GM23338 (cell line): ENCODE results near the gene TMCC1. TPM values are rescaled to one million over a fixed set of nuclear protein-coding genes. Genes with fewer than 3 reads are reported as not detected.
A peak's percentile ranks its signal among the peaks of the same experiment; 100 is the strongest.

Source experiments
- ATAC-seq: fragments of 200-7000 bp; cut with Tn5 transposase; 3 replicates; pipeline ENCODE4 v1.9.1; 2020
- DNase-seq: peaks from one replicate; pipeline ENCODE4 v3.0.0-alpha.2; 2015; ENCODE audit warnings: low spot score
- H2AFZ ChIP-seq: fragments of 200-600 bp; sonication (generic); 2 replicates; pipeline ENCODE4 v1.8.0; 2016; ENCODE audit warnings: antibody characterized with exemption, mild to moderate bottlenecking, moderate library complexity
- H3F3A ChIP-seq: fragments of 200-600 bp; sonication (generic); replicated peaks from 2 replicates; pipeline ENCODE4 v1.8.0; 2017; ENCODE audit warnings: antibody characterized with exemption, mixed run types, low read depth
- H3K27ac ChIP-seq: fragments of 200-600 bp; sonication (generic); 2 replicates; pipeline ENCODE4 v1.6.1; 2016; ENCODE audit warnings: low read depth
- H3K27me3 ChIP-seq: fragments of 200-600 bp; sonication (generic); 2 replicates; pipeline ENCODE4 v1.8.0; 2016; ENCODE audit warnings: mild to moderate bottlenecking, mixed run types, moderate library complexity; ENCODE audit not compliant: insufficient read depth
- H3K36me3 ChIP-seq: fragments of 200-600 bp; sonication (generic); 2 replicates; pipeline ENCODE4 v1.8.0; 2016; ENCODE audit warnings: mild to moderate bottlenecking; ENCODE audit not compliant: insufficient read depth
- H3K4me1 ChIP-seq: fragments of 200-600 bp; sonication (generic); 2 replicates; pipeline ENCODE4 v1.8.0; 2016; ENCODE audit warnings: mild to moderate bottlenecking, moderate library complexity; ENCODE audit not compliant: insufficient read depth
- H3K4me2 ChIP-seq: fragments of 200-600 bp; sonication (generic); 2 replicates; pipeline ENCODE4 v1.7.1; 2017; ENCODE audit warnings: mixed run types
- H3K4me3 ChIP-seq: fragments of 200-600 bp; sonication (generic); 2 replicates; pipeline ENCODE4 v1.6.1; 2016; ENCODE audit warnings: mixed run types
- H3K79me2 ChIP-seq: fragments of 200-600 bp; sonication (generic); replicated peaks from 2 replicates; pipeline ENCODE4 v1.8.0; 2017; ENCODE audit warnings: mild to moderate bottlenecking; ENCODE audit not compliant: insufficient read depth
- H3K9me2 ChIP-seq: fragments of 200-600 bp; sonication (generic); 2 replicates; pipeline ENCODE4 v1.8.0; 2017; ENCODE audit not compliant: insufficient read depth
- H4K20me1 ChIP-seq: fragments of 200-600 bp; sonication (generic); replicated peaks from 2 replicates; pipeline ENCODE4 v1.8.0; 2017; ENCODE audit warnings: mild to moderate bottlenecking; ENCODE audit not compliant: insufficient read depth
- H3K27ac Mint-ChIP-seq: 2 replicates; pipeline ENCODE4 v1.8.0; 2020; ENCODE audit warnings: inconsistent platforms, mild to moderate bottlenecking, moderate library complexity, mixed read lengths
- H3K27me3 Mint-ChIP-seq: 3 replicates; pipeline ENCODE4 v1.8.0; 2022; ENCODE audit warnings: low read depth, mild to moderate bottlenecking, moderate library complexity, mixed read lengths, inconsistent platforms; ENCODE audit not compliant: insufficient read depth, poor library complexity
- H3K36me3 Mint-ChIP-seq: 3 replicates; pipeline ENCODE4 v1.8.0; 2021; ENCODE audit warnings: low read depth, mild to moderate bottlenecking, inconsistent platforms, moderate library complexity, mixed read lengths
- H3K4me1 Mint-ChIP-seq: 3 replicates; pipeline ENCODE4 v1.8.0; 2020; ENCODE audit warnings: mild to moderate bottlenecking, inconsistent platforms, mixed read lengths
- H3K4me3 Mint-ChIP-seq: 3 replicates; pipeline ENCODE4 v1.8.0; 2021; ENCODE audit warnings: moderate library complexity, mild to moderate bottlenecking, inconsistent platforms, mixed read lengths
- H3K9me3 Mint-ChIP-seq: 3 replicates; pipeline ENCODE4 v1.8.0; 2020; ENCODE audit warnings: moderate library complexity, mild to moderate bottlenecking, inconsistent platforms, mixed read lengths
- CREB1 ChIP-seq: fragments of 250-450 bp; sonication (Bioruptor Pico); IDR thresholded peaks from 2 replicates; pipeline ENCODE4 v1.5.0; 2020; ENCODE audit warnings: low read depth, mild to moderate bottlenecking, moderate library complexity
- CTCF ChIP-seq, 2 experiments: fragments of 200-600 bp in 1 of 2; sonication (generic) in 1 of 2; conservative IDR thresholded peaks; 2 replicates each; pipeline versions ENCODE4 v1.5.1 to v1.6.1; 2016 to 2017; ENCODE audit warnings: antibody characterized with exemption in 2 of 2, low read depth in 2 of 2, mild to moderate bottlenecking in 2 of 2, moderate library complexity in 1 of 2
- ETS1 ChIP-seq: IDR thresholded peaks from 2 replicates; pipeline ENCODE4 v1.6.1; 2016; ENCODE audit warnings: antibody characterized with exemption
- EZH2 ChIP-seq: fragments of 200-600 bp; sonication (generic); IDR thresholded peaks from one replicate; pipeline ENCODE4 v1.8.0; 2017; ENCODE audit warnings: antibody characterized with exemption, mild to moderate bottlenecking, low read depth; ENCODE audit not compliant: unreplicated experiment
- EZH2phosphoT487 ChIP-seq: fragments of 200-600 bp; sonication (generic); IDR thresholded peaks from one replicate; pipeline ENCODE4 v1.8.1; 2018; ENCODE audit warnings: antibody characterized with exemption; ENCODE audit not compliant: unreplicated experiment
- NANOG ChIP-seq: IDR thresholded peaks from 2 replicates; pipeline ENCODE4 v1.6.1; 2016; ENCODE audit warnings: antibody characterized with exemption, borderline replicate concordance
- POLR2AphosphoS5 ChIP-seq: IDR thresholded peaks from 2 replicates; pipeline ENCODE4 v1.6.1; 2016; ENCODE audit warnings: antibody characterized with exemption, low read depth
- REST ChIP-seq: IDR thresholded peaks from one replicate; pipeline ENCODE4 v1.6.1; 2018; ENCODE audit warnings: antibody characterized with exemption; ENCODE audit not compliant: unreplicated experiment
- ZNF114 ChIP-seq: fragments of 250-450 bp; sonication (Bioruptor Pico); IDR thresholded peaks from 2 replicates; pipeline ENCODE4 v1.5.0; 2020; ENCODE audit warnings: mild to moderate bottlenecking, moderate library complexity
- ZNF331 ChIP-seq: fragments of 250-450 bp; sonication (Bioruptor Pico); IDR thresholded peaks from 2 replicates; pipeline ENCODE4 v1.5.0; 2020; ENCODE audit warnings: low read depth, mild to moderate bottlenecking, moderate library complexity
- ZNF462 ChIP-seq: fragments of 250-450 bp; sonication (Bioruptor Pico); IDR thresholded peaks from 2 replicates; pipeline ENCODE4 v1.5.0; 2020; ENCODE audit warnings: mild to moderate bottlenecking, moderate library complexity
- polyA plus RNA-seq: library from polyadenylated mRNA; unstranded; fragments of >200 nt; fragmentation: Nextera tagmentation; extraction: Ambion mirVana; gene quantifications from 2 replicates; pipeline ENCODE4 v1.2.1, GENCODE V29; 2016
- total RNA-seq: library from RNA; depleted of rRNA; stranded (reverse); fragments of >200 nt; shearing (Covaris generic); gene quantifications from 2 replicates; pipeline ENCODE4 v1.2.3, GENCODE V29; 2014

Gene TMCC1
- total and polyA plus RNA-seq, 2 experiments from 2014 or later = 8.2 to 18.4 TPM

GRCh38 chr3:129793942-129794310 lies 99.6 kb downstream of the TMCC1 start:
- Mint-ChIP-seq H3K27me3 (peaks cover 1% of the 10 kb centered on the region), H3K9me3 (no peaks in the 10 kb centered on the region), H3K36me3 (no peaks in the 10 kb centered on the region), H3K27ac (no peak overlapping the region; the same call in 1 of the 2 replicates), H3K4me1 (peaks cover 33% of the 10 kb centered on the region), H3K4me3 (peak overlapping the region; percentile 64)
- Histone ChIP-seq H3K9me2 (no peaks in the 10 kb centered on the region), H3K4me2 (peak overlapping the region; percentile 76), H3K27ac (0 out of 2 replicates have a peak overlapping the region, but pooled peaks have one; percentile 83), H3K27me3 (no peaks in the 10 kb centered on the region), H3K79me2 (0 out of 2 replicates have a peak, but pooled peaks cover 4% of the 10 kb centered on the region), H3K4me3 (peak overlapping the region; percentile 41; the same call in 1 of the 2 replicates), H4K20me1 (no peaks in the 10 kb centered on the region), H3F3A (no peaks in the 10 kb centered on the region), H2AFZ (no peak overlapping the region), H3K4me1 (peaks cover 25% of the 10 kb centered on the region), H3K36me3 (no peaks in the 10 kb centered on the region)
- DNase-seq (peak; percentile 47), ATAC-seq (peak; percentile 69)
- TF ChIP-seq EZH2phosphoT487 = no peak
- TF ChIP-seq CREB1 (CRISPR knock-in tag) = no peak
- no peak for TF ChIP-seq REST
- no peak for TF ChIP-seq ZNF114 (CRISPR knock-in tag)
- no peak for TF ChIP-seq POLR2AphosphoS5
- no peak for TF ChIP-seq EZH2
- TF ChIP-seq NANOG = no peak
- TF ChIP-seq ZNF331 = no peak
- no peak for TF ChIP-seq ZNF462
- no peak for TF ChIP-seq CTCF (conservative IDR thresholded peaks at IDR 0.05; ENCODE audit: low read depth in 2 of 2)
- no peak for TF ChIP-seq ETS1
